Measurements from ENCODE around the gene C2orf72.

- TF ChIP-seq CTCF (IDR thresholded peaks at IDR 0.05; ENCODE audit: low read depth, low read length) (peak; percentile 97), MAX (IDR thresholded peaks at IDR 0.05; ENCODE audit: low read depth, low read length) (no peak), POLR2A (IDR thresholded peaks at IDR 0.05; ENCODE audit: extremely low read depth, insufficient read length) (no peak)
Measured at GRCh38 chr2:231052494-231053451, 15.4 kb downstream of the C2orf72 start.

All from NB4 (cell line).